ENCODE data around the gene GNL2.

Gene GNL2

GRCh38 chr1:37614105-37614504 lies 18.4 kb upstream of the GNL2 start:
- no peak for TF ChIP-seq GABPA (IDR thresholded peaks at IDR 0.05; ENCODE audit: low read depth)
- Histone ChIP-seq H3K27ac (replicated peaks) (no peak overlapping the region), H3K4me3 (replicated peaks; ENCODE audit: insufficient read depth, low read length) (no peak overlapping the region), H3K27me3 (ENCODE audit: insufficient read depth, poor library complexity, severe bottlenecking) (peaks cover 7% of the 10 kb centered on the region)
- no peak for DNase-seq (ENCODE audit: low read depth in 1 of 2, low spot score in 1 of 2)

- no peak overlapping the region for H3K27ac ChIP-seq (replicated peaks)
- H3K4me3 ChIP-seq (replicated peaks; ENCODE audit: insufficient read depth, low read length), result no peak overlapping the region
- DNase-seq (ENCODE audit: low read depth in 1 of 2, low spot score in 1 of 2), result no peak
- no peak for TF ChIP-seq CTCF (IDR thresholded peaks at IDR 0.05; ENCODE audit: insufficient read depth, low read length)
- no peak for TF ChIP-seq SPI1 (IDR thresholded peaks at IDR 0.05; ENCODE audit: borderline replicate concordance, low read depth)
- no peak for TF ChIP-seq GABPA (IDR thresholded peaks at IDR 0.05; ENCODE audit: low read depth)
- TF ChIP-seq REST (IDR thresholded peaks at IDR 0.05; ENCODE audit: insufficient replicate concordance, low read depth), result no peak
- TF ChIP-seq POLR2AphosphoS5 (IDR thresholded peaks at IDR 0.05; ENCODE audit: low read depth), result no peak
- H3K27me3 ChIP-seq (ENCODE audit: insufficient read depth, poor library complexity, severe bottlenecking), result peaks cover 4% of the 10 kb centered on the region
Measured at GRCh38 chr1:37612186-37612585, 16.4 kb upstream of the GNL2 start.

GRCh38 chr1:37609994-37610393 lies 14.3 kb upstream of the GNL2 start:
- peaks cover 4% of the 10 kb centered on the region for H3K27me3 ChIP-seq (ENCODE audit: insufficient read depth, poor library complexity, severe bottlenecking)
- H3K4me3 ChIP-seq (replicated peaks; ENCODE audit: insufficient read depth, low read length), result no peak overlapping the region

More at GRCh38 chr1:37609994-37610393, 14.3 kb upstream of the GNL2 start:
- no peak overlapping the region for H3K27ac ChIP-seq (replicated peaks)
- no peak for DNase-seq (ENCODE audit: low read depth in 1 of 2, low spot score in 1 of 2)
- TF ChIP-seq GABPA (IDR thresholded peaks at IDR 0.05; ENCODE audit: low read depth) (no peak), CTCF (IDR thresholded peaks at IDR 0.05; ENCODE audit: insufficient read depth, low read length) (no peak), POLR2AphosphoS5 (IDR thresholded peaks at IDR 0.05; ENCODE audit: low read depth) (no peak), SPI1 (IDR thresholded peaks at IDR 0.05; ENCODE audit: borderline replicate concordance, low read depth) (no peak), REST (IDR thresholded peaks at IDR 0.05; ENCODE audit: insufficient replicate concordance, low read depth) (no peak)
